HCT116 (cell line): Measurements from ENCODE around the gene CST11. TPM values are rescaled to one million over a fixed set of nuclear protein-coding genes. Genes with fewer than 3 reads are reported as not detected.

ENCODE experiments used
- ATAC-seq: fragments of 200-7000 bp; cut with Tn5 transposase; 2 replicates; pipeline ENCODE4 v1.9.1; 2020; ENCODE audit warnings: mild to moderate bottlenecking, moderate library complexity
- BruUV-seq: library from RNA; stranded (reverse); fragments of 400-500 nt; replicated peaks from 2 replicates; lab custom pipeline; 2021; lab: Mats Ljungman, UMichigan
- CTCF ChIA-PET: fragments of 300-600 bp; sonication (Branson Sonifier 250); formaldehyde crosslinking; loops from one replicate; lab custom pipeline; 2021; ENCODE audit warnings: antibody characterized with exemption; lab: Charles Lee
- POLR2A ChIA-PET: fragments of 300-600, 350-600 bp; sonication (Branson Sonifier 250); formaldehyde crosslinking; loops from one replicate; lab custom pipeline; 2021; ENCODE audit warnings: antibody characterized with exemption; lab: Charles Lee
- RAD21 ChIA-PET, 2 experiments: fragments of 300-600 bp; sonication (Branson Sonifier 250); formaldehyde crosslinking; loops; one replicate each; lab custom pipeline; 2023; ENCODE audit warnings: low total read pairs in 2 of 2; ENCODE audit not compliant: uncharacterized antibody in 2 of 2, unreplicated experiment in 2 of 2, low non-redundant PET in 1 of 2; lab: Charles Lee
- DNase-seq: peaks from one replicate; pipeline ENCODE4 v3.0.0-alpha.2; 2010; ENCODE audit warnings: low read depth, low spot score
- H2AFZ ChIP-seq: fragments of 200-600 bp; shearing (Covaris generic), sonication (generic); 2 replicates; pipeline ENCODE4 v1.6.1; 2017; ENCODE audit warnings: low read depth, mixed run types, mixed read lengths, antibody characterized with exemption, low read length; ENCODE audit not compliant: poor library complexity, severe bottlenecking
- H3K27ac ChIP-seq: 2 replicates; pipeline ENCODE4 v1.5.1; 2012; ENCODE audit warnings: low read depth, low read length
- H3K27me3 ChIP-seq: fragments of 200-600 bp; sonication (generic); 2 replicates; pipeline ENCODE4 v1.6.1; 2016; ENCODE audit warnings: mixed run types, low read length, mixed read lengths; ENCODE audit not compliant: insufficient read depth
- H3K36me3 ChIP-seq, 2 experiments: fragments of 200-500 bp in 1 of 2; fragments of 200-600 bp in 1 of 2; sonication (Bioruptor generic) in 1 of 2; sonication (generic) in 1 of 2; 2 replicates each; pipeline versions ENCODE4 v1.5.1 to v1.6.1; 2014 to 2016; ENCODE audit warnings: low read length in 2 of 2, inconsistent platforms in 1 of 2, mixed read lengths in 1 of 2, mixed run types in 1 of 2; ENCODE audit not compliant: insufficient read depth in 2 of 2, control insufficient read depth in 1 of 2
- H3K4me1 ChIP-seq, 2 experiments: fragments of 200-600 bp in 1 of 2; sonication (generic) in 1 of 2; 2 replicates each; pipeline versions ENCODE4 v1.5.1 to v1.6.1; 2012 to 2017; ENCODE audit warnings: low read length in 2 of 2, inconsistent platforms in 1 of 2, mild to moderate bottlenecking in 1 of 2, mixed read lengths in 1 of 2, mixed run types in 1 of 2, moderate library complexity in 1 of 2; ENCODE audit not compliant: insufficient read depth in 2 of 2, control insufficient read depth in 1 of 2
- H3K4me2 ChIP-seq: fragments of 200-600 bp; sonication (generic); 2 replicates; pipeline ENCODE4 v1.6.1; 2017; ENCODE audit warnings: mixed run types, low read length, mixed read lengths
- H3K4me3 ChIP-seq, 2 experiments: fragments of 200-600 bp in 1 of 2; sonication (generic) in 1 of 2; replicated peaks in 1 of 2; 2 replicates each; pipeline ENCODE4 v1.5.1; 2011 to 2016; ENCODE audit warnings: low read length in 2 of 2, control low read depth in 1 of 2, low read depth in 1 of 2, mild to moderate bottlenecking in 1 of 2, mixed read lengths in 1 of 2, mixed run types in 1 of 2
- H3K79me2 ChIP-seq: fragments of 200-600 bp; sonication (generic); 2 replicates; pipeline ENCODE4 v1.6.1; 2017; ENCODE audit warnings: mild to moderate bottlenecking, mixed run types, low read length, moderate library complexity, mixed read lengths; ENCODE audit not compliant: insufficient read depth
- H3K9ac ChIP-seq: fragments of 200-600 bp; sonication (generic); 2 replicates; pipeline ENCODE4 v1.6.1; 2016; ENCODE audit warnings: low read length, mixed read lengths
- H3K9me2 ChIP-seq: fragments of 200-600 bp; sonication (generic), shearing (Covaris generic); 2 replicates; pipeline ENCODE4 v1.6.1; 2017; ENCODE audit warnings: mixed run types, mild to moderate bottlenecking, moderate library complexity; ENCODE audit not compliant: insufficient read depth
- H3K9me3 ChIP-seq, 2 experiments: fragments of 200-500 bp in 1 of 2; fragments of 200-600 bp in 1 of 2; sonication (Bioruptor generic) in 1 of 2; sonication (generic) in 1 of 2; 2 replicates each; pipeline ENCODE4 v1.6.1; 2014 to 2017; ENCODE audit warnings: low read length in 2 of 2, mixed read lengths in 2 of 2, inconsistent platforms in 1 of 2, low read depth in 1 of 2, mild to moderate bottlenecking in 1 of 2, mixed run types in 1 of 2, moderate library complexity in 1 of 2; ENCODE audit not compliant: control insufficient read depth in 1 of 2, insufficient read depth in 1 of 2
- H4K20me1 ChIP-seq: fragments of 200-600 bp; sonication (generic), shearing (Covaris generic); 2 replicates; pipeline ENCODE4 v1.6.1; 2017; ENCODE audit warnings: mixed run types, mild to moderate bottlenecking, moderate library complexity; ENCODE audit not compliant: insufficient read depth
- CBX3 ChIP-seq: IDR thresholded peaks from 2 replicates; pipeline ENCODE4 v1.6.1; 2012; ENCODE audit warnings: low read depth
- CEBPB ChIP-seq: IDR thresholded peaks from 2 replicates; pipeline ENCODE4 v1.6.1; 2012; ENCODE audit warnings: low read depth
- EGR1 ChIP-seq: IDR thresholded peaks from 2 replicates; pipeline ENCODE4 v1.6.1; 2012; ENCODE audit warnings: low read depth
- ELF1 ChIP-seq: IDR thresholded peaks from 2 replicates; pipeline ENCODE4 v1.6.1; 2012; ENCODE audit warnings: low read depth, borderline replicate concordance
- EZH2 ChIP-seq: fragments of 200-600 bp; sonication (generic); IDR thresholded peaks from 2 replicates; pipeline ENCODE4 v1.6.1; 2017; ENCODE audit warnings: antibody characterized with exemption, mixed run types
- POLR2A ChIP-seq: IDR thresholded peaks from 2 replicates; pipeline ENCODE4 v1.7.0; 2011; ENCODE audit warnings: borderline replicate concordance; ENCODE audit not compliant: insufficient read depth, insufficient read length; ENCODE audit errors: extremely low read depth
- SIN3A ChIP-seq: IDR thresholded peaks from 2 replicates; pipeline ENCODE4 v1.6.1; 2012; ENCODE audit warnings: low read depth
- TCF7L2 ChIP-seq: IDR thresholded peaks from 2 replicates; pipeline ENCODE4 v1.7.0; 2011; ENCODE audit warnings: borderline replicate concordance, inconsistent platforms; ENCODE audit not compliant: insufficient read depth, insufficient read length; ENCODE audit errors: extremely low read depth
- ZFX ChIP-seq: fragments of 450-650 bp; IDR thresholded peaks from 2 replicates; pipeline ENCODE4 v1.6.1; 2017
- ZNF274 ChIP-seq: fragments of 200-500 bp; sonication (Bioruptor generic); IDR thresholded peaks from 2 replicates; pipeline ENCODE4 v1.6.1; 2014; ENCODE audit warnings: mild to moderate bottlenecking, low read depth, low read length, inconsistent platforms
- intact Hi-C: fragments of 100-400 bp; cut with micrococcal nuclease; formaldehyde crosslinking; loops from 2 replicates; pipeline ENCODE4 v1.10.0; 2022
- total RNA-seq: library from RNA; stranded (reverse); gene quantifications from one replicate; pipeline ENCODE4 v1.2.1, GENCODE V29; 2021; ENCODE audit not compliant: unreplicated experiment
- TF ChIP-seq, protein P1 (sequence below): IDR thresholded peaks from 2 replicates; pipeline ENCODE4 v1.6.1; 2012; ENCODE audit warnings: low read depth
- TF ChIP-seq, protein P2 (sequence below), 3 experiments: fragments of 200-600 bp in 1 of 3; sonication (generic) in 1 of 3; IDR thresholded peaks in 2 of 3; conservative IDR thresholded peaks in 1 of 3; 2 replicates each; pipeline ENCODE4 v1.5.1; 2012 to 2017; ENCODE audit warnings: low read depth in 2 of 3, low read length in 2 of 3, antibody characterized with exemption in 1 of 3, borderline replicate concordance in 1 of 3, control low read depth in 1 of 3, mild to moderate bottlenecking in 1 of 3, mixed read lengths in 1 of 3, mixed run types in 1 of 3, moderate library complexity in 1 of 3; ENCODE audit not compliant: insufficient read depth in 1 of 3
- TF ChIP-seq, protein P3 (sequence below): IDR thresholded peaks from 2 replicates; pipeline ENCODE4 v1.6.1; 2011; ENCODE audit warnings: mild to moderate bottlenecking, low read length, moderate library complexity; ENCODE audit not compliant: insufficient replicate concordance; ENCODE audit errors: extremely low read depth

CST11 gene
- total RNA-seq, 1 experiment from 2014 or later = not detected

DNA sequence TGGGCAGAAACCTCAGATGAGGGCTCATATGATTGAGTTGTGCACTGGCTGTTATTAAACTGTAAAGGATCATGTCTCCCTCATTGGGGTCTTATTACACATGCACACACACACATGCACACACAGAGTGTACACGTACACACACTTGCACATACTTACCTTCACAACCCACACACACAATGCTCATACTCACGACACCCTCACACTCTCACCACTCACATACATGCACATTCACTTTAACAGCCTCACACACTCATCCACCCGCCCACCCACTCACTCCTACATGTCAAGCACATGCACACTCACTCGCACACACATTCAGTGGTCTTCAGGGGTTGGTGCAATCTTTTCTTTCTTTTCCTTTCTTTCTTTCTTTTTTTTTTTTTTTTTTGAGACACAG lies 7.8 kb downstream of the CST11 start (continued):
- TF ChIP-seq ZNF274 = no peak
- TF ChIP-seq TCF7L2 = no peak
- TF ChIP-seq EZH2 = no peak
- TF ChIP-seq, protein P1, sequence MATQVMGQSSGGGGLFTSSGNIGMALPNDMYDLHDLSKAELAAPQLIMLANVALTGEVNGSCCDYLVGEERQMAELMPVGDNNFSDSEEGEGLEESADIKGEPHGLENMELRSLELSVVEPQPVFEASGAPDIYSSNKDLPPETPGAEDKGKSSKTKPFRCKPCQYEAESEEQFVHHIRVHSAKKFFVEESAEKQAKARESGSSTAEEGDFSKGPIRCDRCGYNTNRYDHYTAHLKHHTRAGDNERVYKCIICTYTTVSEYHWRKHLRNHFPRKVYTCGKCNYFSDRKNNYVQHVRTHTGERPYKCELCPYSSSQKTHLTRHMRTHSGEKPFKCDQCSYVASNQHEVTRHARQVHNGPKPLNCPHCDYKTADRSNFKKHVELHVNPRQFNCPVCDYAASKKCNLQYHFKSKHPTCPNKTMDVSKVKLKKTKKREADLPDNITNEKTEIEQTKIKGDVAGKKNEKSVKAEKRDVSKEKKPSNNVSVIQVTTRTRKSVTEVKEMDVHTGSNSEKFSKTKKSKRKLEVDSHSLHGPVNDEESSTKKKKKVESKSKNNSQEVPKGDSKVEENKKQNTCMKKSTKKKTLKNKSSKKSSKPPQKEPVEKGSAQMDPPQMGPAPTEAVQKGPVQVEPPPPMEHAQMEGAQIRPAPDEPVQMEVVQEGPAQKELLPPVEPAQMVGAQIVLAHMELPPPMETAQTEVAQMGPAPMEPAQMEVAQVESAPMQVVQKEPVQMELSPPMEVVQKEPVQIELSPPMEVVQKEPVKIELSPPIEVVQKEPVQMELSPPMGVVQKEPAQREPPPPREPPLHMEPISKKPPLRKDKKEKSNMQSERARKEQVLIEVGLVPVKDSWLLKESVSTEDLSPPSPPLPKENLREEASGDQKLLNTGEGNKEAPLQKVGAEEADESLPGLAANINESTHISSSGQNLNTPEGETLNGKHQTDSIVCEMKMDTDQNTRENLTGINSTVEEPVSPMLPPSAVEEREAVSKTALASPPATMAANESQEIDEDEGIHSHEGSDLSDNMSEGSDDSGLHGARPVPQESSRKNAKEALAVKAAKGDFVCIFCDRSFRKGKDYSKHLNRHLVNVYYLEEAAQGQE = no peak
- no peak for TF ChIP-seq SIN3A

DNA sequence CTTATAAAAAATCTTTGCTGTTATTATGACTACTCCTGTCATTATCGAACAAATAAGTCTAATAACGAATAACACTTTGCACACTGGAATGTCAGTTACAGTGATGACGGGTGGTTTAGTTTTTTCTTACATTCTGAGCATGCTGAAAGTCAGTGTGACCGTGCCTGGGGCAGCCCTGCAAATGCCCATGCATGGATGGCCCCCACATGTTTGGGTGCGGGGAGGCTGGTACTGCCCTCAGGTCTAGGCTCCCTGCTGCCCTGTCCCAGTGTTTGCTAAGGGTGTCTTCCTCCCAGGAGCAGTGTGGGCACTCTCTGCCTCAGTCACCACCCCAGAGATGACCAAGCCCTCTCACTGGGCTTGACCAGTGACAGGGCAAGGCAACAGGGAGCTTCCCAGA lies 10.2 kb downstream of the CST11 start:
- H3K4me2 ChIP-seq = no peak overlapping the region
- no peaks in the 10 kb centered on the region for H3K79me2 ChIP-seq
- no peaks in the 10 kb centered on the region for H3K36me3 ChIP-seq
- H3K27me3 ChIP-seq = no peaks in the 10 kb centered on the region; the same call in 1 of the 2 replicates
- H3K9me3 ChIP-seq = no peaks in the 10 kb centered on the region
- H3K9ac ChIP-seq = no peak overlapping the region
- POLR2A ChIA-PET = no interaction called here
- CTCF ChIA-PET = interaction anchor here (1.0 to 2.0 kb wide), 6 partner anchors 10 to 165 kb away, joined by 3 to 12 read pairs (median 5); partner anchors contain the start of genes NAPB and NXT1
- no peak overlapping the region for H3K27ac ChIP-seq
- intact Hi-C loops = loop anchor here (2.0 to 5.0 kb wide), 2 partner anchors 164 to 225 kb away; no protein-coding TSS in a partner anchor
- RAD21 ChIA-PET = no interaction called here
- no TSS peak for BruUV-seq
- H4K20me1 ChIP-seq = no peaks in the 10 kb centered on the region
- ATAC-seq (no peak), DNase-seq (no peak)
- no peaks in the 10 kb centered on the region for H3K9me2 ChIP-seq
- no peak overlapping the region for H3K4me3 ChIP-seq
- peaks cover 0 to 7% of the 10 kb centered on the region in 2 experiments; a peak in 1 of 4 replicates for H3K4me1 ChIP-seq
- H2AFZ ChIP-seq = no peak overlapping the region
- no peak for TF ChIP-seq CEBPB
- no peak for TF ChIP-seq ELF1
- TF ChIP-seq, protein P1 = no peak
- no peak for TF ChIP-seq CBX3
- TF ChIP-seq POLR2A = no peak
- TF ChIP-seq, protein P2, sequence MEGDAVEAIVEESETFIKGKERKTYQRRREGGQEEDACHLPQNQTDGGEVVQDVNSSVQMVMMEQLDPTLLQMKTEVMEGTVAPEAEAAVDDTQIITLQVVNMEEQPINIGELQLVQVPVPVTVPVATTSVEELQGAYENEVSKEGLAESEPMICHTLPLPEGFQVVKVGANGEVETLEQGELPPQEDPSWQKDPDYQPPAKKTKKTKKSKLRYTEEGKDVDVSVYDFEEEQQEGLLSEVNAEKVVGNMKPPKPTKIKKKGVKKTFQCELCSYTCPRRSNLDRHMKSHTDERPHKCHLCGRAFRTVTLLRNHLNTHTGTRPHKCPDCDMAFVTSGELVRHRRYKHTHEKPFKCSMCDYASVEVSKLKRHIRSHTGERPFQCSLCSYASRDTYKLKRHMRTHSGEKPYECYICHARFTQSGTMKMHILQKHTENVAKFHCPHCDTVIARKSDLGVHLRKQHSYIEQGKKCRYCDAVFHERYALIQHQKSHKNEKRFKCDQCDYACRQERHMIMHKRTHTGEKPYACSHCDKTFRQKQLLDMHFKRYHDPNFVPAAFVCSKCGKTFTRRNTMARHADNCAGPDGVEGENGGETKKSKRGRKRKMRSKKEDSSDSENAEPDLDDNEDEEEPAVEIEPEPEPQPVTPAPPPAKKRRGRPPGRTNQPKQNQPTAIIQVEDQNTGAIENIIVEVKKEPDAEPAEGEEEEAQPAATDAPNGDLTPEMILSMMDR (IDR thresholded peaks at IDR 0.05 in 2 of 3, conservative IDR thresholded peaks at IDR 0.05 in 1 of 3; ENCODE audit: borderline replicate concordance in 1 of 3, insufficient read depth in 1 of 3, low read depth in 2 of 3, low read length in 2 of 3) = no peak
- TF ChIP-seq, protein P3, sequence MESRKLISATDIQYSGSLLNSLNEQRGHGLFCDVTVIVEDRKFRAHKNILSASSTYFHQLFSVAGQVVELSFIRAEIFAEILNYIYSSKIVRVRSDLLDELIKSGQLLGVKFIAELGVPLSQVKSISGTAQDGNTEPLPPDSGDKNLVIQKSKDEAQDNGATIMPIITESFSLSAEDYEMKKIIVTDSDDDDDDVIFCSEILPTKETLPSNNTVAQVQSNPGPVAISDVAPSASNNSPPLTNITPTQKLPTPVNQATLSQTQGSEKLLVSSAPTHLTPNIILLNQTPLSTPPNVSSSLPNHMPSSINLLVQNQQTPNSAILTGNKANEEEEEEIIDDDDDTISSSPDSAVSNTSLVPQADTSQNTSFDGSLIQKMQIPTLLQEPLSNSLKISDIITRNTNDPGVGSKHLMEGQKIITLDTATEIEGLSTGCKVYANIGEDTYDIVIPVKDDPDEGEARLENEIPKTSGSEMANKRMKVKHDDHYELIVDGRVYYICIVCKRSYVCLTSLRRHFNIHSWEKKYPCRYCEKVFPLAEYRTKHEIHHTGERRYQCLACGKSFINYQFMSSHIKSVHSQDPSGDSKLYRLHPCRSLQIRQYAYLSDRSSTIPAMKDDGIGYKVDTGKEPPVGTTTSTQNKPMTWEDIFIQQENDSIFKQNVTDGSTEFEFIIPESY = no peak
- no peak for TF ChIP-seq EGR1
- no peak for TF ChIP-seq ZNF274
- no peak for TF ChIP-seq TCF7L2
- TF ChIP-seq ZFX = no peak
